Measurements from ENCODE around the gene GRIP1.

The GRIP1 gene

GRCh38 chr12:66456612-66457011 lies 222.3 kb downstream of the GRIP1 start:
- no peaks in the 10 kb centered on the region for H3K79me2 ChIP-seq (ENCODE audit: control insufficient read depth, low read length)
- H3K27ac ChIP-seq (ENCODE audit: low read depth, low read length) = no peak overlapping the region
- H3K9me2 ChIP-seq (replicated peaks; ENCODE audit: control insufficient read depth, low read length) = no peaks in the 10 kb centered on the region
- no peaks in the 10 kb centered on the region for H3K27me3 ChIP-seq (ENCODE audit: control insufficient read depth, low read length)
- no peak overlapping the region for H3K4me2 ChIP-seq (ENCODE audit: low read length)
- no peak overlapping the region for H3K4me3 ChIP-seq (ENCODE audit: low read length)
- H4K20me1 ChIP-seq (ENCODE audit: control insufficient read depth, insufficient read depth, low read depth, low read length) = no peaks in the 10 kb centered on the region
- peaks cover 4% of the 10 kb centered on the region; the same call in 1 of the 2 replicates for H3K36me3 ChIP-seq (ENCODE audit: control insufficient read depth, low read length)
- no peaks in the 10 kb centered on the region for H3K9me3 ChIP-seq (ENCODE audit: control insufficient read depth, insufficient read depth, low read length)
- H3K4me1 ChIP-seq (ENCODE audit: control insufficient read depth, low read length) = no peaks in the 10 kb centered on the region
- H3F3A ChIP-seq (ENCODE audit: control insufficient read depth, insufficient read depth) = peaks cover 3% of the 10 kb centered on the region; the same call in 1 of the 2 replicates
- TF ChIP-seq EZH2phosphoT487 (IDR thresholded peaks at IDR 0.05; ENCODE audit: borderline replicate concordance, low read length) = no peak
- TF ChIP-seq, protein P1, sequence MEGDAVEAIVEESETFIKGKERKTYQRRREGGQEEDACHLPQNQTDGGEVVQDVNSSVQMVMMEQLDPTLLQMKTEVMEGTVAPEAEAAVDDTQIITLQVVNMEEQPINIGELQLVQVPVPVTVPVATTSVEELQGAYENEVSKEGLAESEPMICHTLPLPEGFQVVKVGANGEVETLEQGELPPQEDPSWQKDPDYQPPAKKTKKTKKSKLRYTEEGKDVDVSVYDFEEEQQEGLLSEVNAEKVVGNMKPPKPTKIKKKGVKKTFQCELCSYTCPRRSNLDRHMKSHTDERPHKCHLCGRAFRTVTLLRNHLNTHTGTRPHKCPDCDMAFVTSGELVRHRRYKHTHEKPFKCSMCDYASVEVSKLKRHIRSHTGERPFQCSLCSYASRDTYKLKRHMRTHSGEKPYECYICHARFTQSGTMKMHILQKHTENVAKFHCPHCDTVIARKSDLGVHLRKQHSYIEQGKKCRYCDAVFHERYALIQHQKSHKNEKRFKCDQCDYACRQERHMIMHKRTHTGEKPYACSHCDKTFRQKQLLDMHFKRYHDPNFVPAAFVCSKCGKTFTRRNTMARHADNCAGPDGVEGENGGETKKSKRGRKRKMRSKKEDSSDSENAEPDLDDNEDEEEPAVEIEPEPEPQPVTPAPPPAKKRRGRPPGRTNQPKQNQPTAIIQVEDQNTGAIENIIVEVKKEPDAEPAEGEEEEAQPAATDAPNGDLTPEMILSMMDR (IDR thresholded peaks at IDR 0.05; ENCODE audit: low read depth, low read length, poor library complexity, severe bottlenecking) = no peak

GRCh38 chr12:66453844-66454243 lies 225.0 kb downstream of the GRIP1 start:
- Histone ChIP-seq H3K4me2 (ENCODE audit: low read length) (no peak overlapping the region), H3K27me3 (ENCODE audit: control insufficient read depth, low read length) (no peaks in the 10 kb centered on the region)

GRCh38 chr12:66453120-66453519 lies 225.8 kb downstream of the GRIP1 start:
- no peaks in the 10 kb centered on the region for H3K9me3 ChIP-seq (ENCODE audit: control insufficient read depth, insufficient read depth, low read length)
- H3K79me2 ChIP-seq (ENCODE audit: control insufficient read depth, low read length) = no peaks in the 10 kb centered on the region
- H3K4me1 ChIP-seq (ENCODE audit: control insufficient read depth, low read length) = peaks cover 7% of the 10 kb centered on the region; the same call in 1 of the 2 replicates
- no peaks in the 10 kb centered on the region for H3K27me3 ChIP-seq (ENCODE audit: control insufficient read depth, low read length)
- TF ChIP-seq, protein P1 (IDR thresholded peaks at IDR 0.05; ENCODE audit: low read depth, low read length, poor library complexity, severe bottlenecking) = no peak
- TF ChIP-seq EZH2phosphoT487 (IDR thresholded peaks at IDR 0.05; ENCODE audit: borderline replicate concordance, low read length) = no peak
- peaks cover 4% of the 10 kb centered on the region; the same call in 1 of the 2 replicates for H3K36me3 ChIP-seq (ENCODE audit: control insufficient read depth, low read length)
- H4K20me1 ChIP-seq (ENCODE audit: control insufficient read depth, insufficient read depth, low read depth, low read length) = no peaks in the 10 kb centered on the region
- no peak overlapping the region for H3K27ac ChIP-seq (ENCODE audit: low read depth, low read length)
- H3K9me2 ChIP-seq (replicated peaks; ENCODE audit: control insufficient read depth, low read length) = no peaks in the 10 kb centered on the region
- no peak overlapping the region for H3K4me2 ChIP-seq (ENCODE audit: low read length)
- H3F3A ChIP-seq (ENCODE audit: control insufficient read depth, insufficient read depth) = no peaks in the 10 kb centered on the region
- H3K4me3 ChIP-seq (ENCODE audit: low read length) = no peak overlapping the region

More at GRCh38 chr12:66453844-66454243, 225.0 kb downstream of the GRIP1 start:
- no peak overlapping the region for H3K27ac ChIP-seq (ENCODE audit: low read depth, low read length)
- no peaks in the 10 kb centered on the region for H3K9me2 ChIP-seq (replicated peaks; ENCODE audit: control insufficient read depth, low read length)
- no peaks in the 10 kb centered on the region for H3K79me2 ChIP-seq (ENCODE audit: control insufficient read depth, low read length)
- peaks cover 3% of the 10 kb centered on the region; the same call in 1 of the 2 replicates for H3K4me1 ChIP-seq (ENCODE audit: control insufficient read depth, low read length)
- H4K20me1 ChIP-seq (ENCODE audit: control insufficient read depth, insufficient read depth, low read depth, low read length) = no peaks in the 10 kb centered on the region
- H3F3A ChIP-seq (ENCODE audit: control insufficient read depth, insufficient read depth) = no peaks in the 10 kb centered on the region
- no peak overlapping the region for H3K4me3 ChIP-seq (ENCODE audit: low read length)
- TF ChIP-seq, protein P1 (IDR thresholded peaks at IDR 0.05; ENCODE audit: low read depth, low read length, poor library complexity, severe bottlenecking) = no peak
- TF ChIP-seq EZH2phosphoT487 (IDR thresholded peaks at IDR 0.05; ENCODE audit: borderline replicate concordance, low read length) = no peak
- H3K36me3 ChIP-seq (ENCODE audit: control insufficient read depth, low read length) = peaks cover 4% of the 10 kb centered on the region; the same call in 1 of the 2 replicates
- no peaks in the 10 kb centered on the region for H3K9me3 ChIP-seq (ENCODE audit: control insufficient read depth, insufficient read depth, low read length)
